Loucy (cell line): Measurements from ENCODE around the gene MYO1D.

ENCODE experiments used
- H2AFZ ChIP-seq: fragments of 200-600 bp; sonication (generic); 2 replicates; pipeline ENCODE4 v1.6.0; 2016; ENCODE audit warnings: antibody characterized with exemption, mild to moderate bottlenecking, low read length, moderate library complexity
- H3F3A ChIP-seq: fragments of 200-600 bp; 2 replicates; pipeline ENCODE4 v1.6.0; 2016; ENCODE audit warnings: antibody characterized with exemption, low read depth, mild to moderate bottlenecking
- H3K27me3 ChIP-seq: fragments of 200-600 bp; sonication (generic); 2 replicates; pipeline ENCODE4 v1.6.1; 2014; ENCODE audit warnings: low read length, mild to moderate bottlenecking; ENCODE audit not compliant: insufficient read depth, poor library complexity, severe bottlenecking
- H3K36me3 ChIP-seq: fragments of 200-600 bp; sonication (generic); 2 replicates; pipeline ENCODE4 v1.6.1; 2016; ENCODE audit warnings: low read length; ENCODE audit not compliant: insufficient read depth
- H3K4me1 ChIP-seq: fragments of 200-600 bp; sonication (generic); 2 replicates; pipeline ENCODE4 v1.5.1; 2014; ENCODE audit warnings: low read length, mild to moderate bottlenecking; ENCODE audit not compliant: insufficient read depth, poor library complexity, severe bottlenecking
- H3K4me2 ChIP-seq: fragments of 200-600 bp; sonication (generic); 2 replicates; pipeline ENCODE4 v1.6.0; 2014; ENCODE audit warnings: antibody characterized with exemption, low read length, low read depth, mild to moderate bottlenecking; ENCODE audit not compliant: poor library complexity, severe bottlenecking
- H3K4me3 ChIP-seq: fragments of 200-600 bp; sonication (generic); 2 replicates; pipeline ENCODE4 v1.5.1; 2014; ENCODE audit warnings: low read length, mild to moderate bottlenecking, mixed read lengths; ENCODE audit not compliant: poor library complexity, severe bottlenecking
- H3K79me2 ChIP-seq: fragments of 200-600 bp; sonication (generic); 2 replicates; pipeline ENCODE4 v1.6.1; 2014; ENCODE audit warnings: low read length; ENCODE audit not compliant: insufficient read depth
- H3K9ac ChIP-seq: fragments of 200-600 bp; sonication (generic); 2 replicates; pipeline ENCODE4 v1.6.0; 2014; ENCODE audit warnings: mild to moderate bottlenecking, low read depth, low read length, moderate library complexity; ENCODE audit not compliant: poor library complexity, severe bottlenecking
- H3K9me2 ChIP-seq: fragments of 200-600 bp; sonication (generic); replicated peaks from 2 replicates; pipeline ENCODE4 v1.6.1; 2016; ENCODE audit warnings: low read depth, low read length, mixed read lengths
- H3K9me3 ChIP-seq: fragments of 200-600 bp; sonication (generic); 2 replicates; pipeline ENCODE4 v1.6.1; 2014; ENCODE audit warnings: mild to moderate bottlenecking, antibody characterized with exemption, low read length, low read depth; ENCODE audit not compliant: insufficient read depth
- H4K20me1 ChIP-seq: fragments of 200-600 bp; sonication (generic); 2 replicates; pipeline ENCODE4 v1.6.0; 2014; ENCODE audit warnings: antibody characterized with exemption, low read length, mild to moderate bottlenecking; ENCODE audit not compliant: insufficient read depth, poor library complexity, severe bottlenecking
- EZH2phosphoT487 ChIP-seq: fragments of 200-600 bp; IDR thresholded peaks from 2 replicates; pipeline ENCODE4 v1.6.1; 2018; ENCODE audit warnings: antibody characterized with exemption, mild to moderate bottlenecking, moderate library complexity, borderline replicate concordance
- TF ChIP-seq, protein P1 (sequence below): fragments of 200-600 bp; sonication (generic); conservative IDR thresholded peaks from 2 replicates; pipeline ENCODE4 v1.5.1; 2014; ENCODE audit warnings: mild to moderate bottlenecking, antibody characterized with exemption, low read length

The MYO1D gene

DNA sequence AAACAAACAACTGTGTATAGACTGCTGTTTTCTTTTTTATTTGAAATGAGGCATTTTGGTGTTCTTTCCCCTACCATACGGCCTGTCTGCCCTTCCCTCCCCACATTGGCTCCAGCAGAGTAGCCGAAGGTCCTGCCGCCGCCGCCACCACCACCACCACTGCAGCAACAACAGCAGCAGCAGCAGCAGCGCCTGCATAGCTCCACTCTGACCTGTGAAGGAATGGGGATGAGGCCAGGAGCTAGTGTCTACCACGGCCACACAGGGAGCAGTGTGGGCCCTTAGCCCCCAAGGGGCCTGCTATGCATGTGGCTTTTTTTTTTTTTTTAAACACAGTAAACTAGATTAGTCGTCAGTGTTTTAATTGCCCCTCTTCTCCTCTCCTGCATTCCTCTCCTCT is 395.7 kb downstream of the MYO1D start:
- TF ChIP-seq, protein P1, sequence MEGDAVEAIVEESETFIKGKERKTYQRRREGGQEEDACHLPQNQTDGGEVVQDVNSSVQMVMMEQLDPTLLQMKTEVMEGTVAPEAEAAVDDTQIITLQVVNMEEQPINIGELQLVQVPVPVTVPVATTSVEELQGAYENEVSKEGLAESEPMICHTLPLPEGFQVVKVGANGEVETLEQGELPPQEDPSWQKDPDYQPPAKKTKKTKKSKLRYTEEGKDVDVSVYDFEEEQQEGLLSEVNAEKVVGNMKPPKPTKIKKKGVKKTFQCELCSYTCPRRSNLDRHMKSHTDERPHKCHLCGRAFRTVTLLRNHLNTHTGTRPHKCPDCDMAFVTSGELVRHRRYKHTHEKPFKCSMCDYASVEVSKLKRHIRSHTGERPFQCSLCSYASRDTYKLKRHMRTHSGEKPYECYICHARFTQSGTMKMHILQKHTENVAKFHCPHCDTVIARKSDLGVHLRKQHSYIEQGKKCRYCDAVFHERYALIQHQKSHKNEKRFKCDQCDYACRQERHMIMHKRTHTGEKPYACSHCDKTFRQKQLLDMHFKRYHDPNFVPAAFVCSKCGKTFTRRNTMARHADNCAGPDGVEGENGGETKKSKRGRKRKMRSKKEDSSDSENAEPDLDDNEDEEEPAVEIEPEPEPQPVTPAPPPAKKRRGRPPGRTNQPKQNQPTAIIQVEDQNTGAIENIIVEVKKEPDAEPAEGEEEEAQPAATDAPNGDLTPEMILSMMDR: no peak
- no peak for TF ChIP-seq EZH2phosphoT487
- no peaks in the 10 kb centered on the region for H3K79me2 ChIP-seq
- H3K9me3 ChIP-seq: no peaks in the 10 kb centered on the region
- H2AFZ ChIP-seq: no peak overlapping the region
- H4K20me1 ChIP-seq: no peaks in the 10 kb centered on the region
- H3K4me1 ChIP-seq: no peaks in the 10 kb centered on the region
- peaks cover 55% of the 10 kb centered on the region for H3K36me3 ChIP-seq
- no peaks in the 10 kb centered on the region for H3K9me2 ChIP-seq
- H3F3A ChIP-seq: no peaks in the 10 kb centered on the region
- no peak overlapping the region for H3K9ac ChIP-seq
- no peak overlapping the region for H3K4me3 ChIP-seq
- no peak overlapping the region for H3K4me2 ChIP-seq
- no peaks in the 10 kb centered on the region for H3K27me3 ChIP-seq

DNA sequence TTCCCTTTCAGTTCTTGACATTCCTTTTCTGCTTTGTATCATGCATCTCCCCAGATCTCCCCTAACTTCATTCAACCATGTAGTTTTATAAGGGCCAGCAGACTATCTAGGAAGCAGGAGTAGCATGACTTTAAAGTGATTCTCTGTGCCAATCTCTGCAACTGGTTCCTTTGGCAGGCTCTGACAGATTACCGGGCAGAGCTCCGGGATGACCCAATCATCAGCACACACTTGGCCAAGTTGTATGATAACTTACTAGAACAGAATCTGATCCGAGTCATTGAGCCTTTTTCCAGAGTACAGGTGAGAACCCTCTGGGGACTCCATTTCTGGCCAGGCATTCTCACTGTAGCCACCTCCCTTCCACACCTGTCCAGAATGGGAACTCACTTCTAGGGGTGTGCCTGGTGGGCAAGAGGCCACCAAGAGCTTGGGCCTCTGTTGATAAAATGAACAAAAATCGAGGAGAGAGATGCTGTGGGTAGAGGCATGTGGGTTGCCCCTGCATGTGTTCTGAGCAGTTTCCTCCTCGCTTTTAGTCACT is 397.8 kb downstream of the MYO1D start:
- Histone ChIP-seq H3K36me3 (peaks cover 75% of the 10 kb centered on the region), H3K9me3 (no peaks in the 10 kb centered on the region), H3K9me2 (no peaks in the 10 kb centered on the region), H3K4me1 (no peaks in the 10 kb centered on the region), H3K4me3 (no peak overlapping the region), H2AFZ (no peak overlapping the region), H3K4me2 (no peak overlapping the region), H3K9ac (no peak overlapping the region), H3F3A (no peaks in the 10 kb centered on the region), H3K27me3 (no peaks in the 10 kb centered on the region), H3K79me2 (no peaks in the 10 kb centered on the region), H4K20me1 (no peaks in the 10 kb centered on the region)
- TF ChIP-seq, protein P1: no peak
- no peak for TF ChIP-seq EZH2phosphoT487

DNA sequence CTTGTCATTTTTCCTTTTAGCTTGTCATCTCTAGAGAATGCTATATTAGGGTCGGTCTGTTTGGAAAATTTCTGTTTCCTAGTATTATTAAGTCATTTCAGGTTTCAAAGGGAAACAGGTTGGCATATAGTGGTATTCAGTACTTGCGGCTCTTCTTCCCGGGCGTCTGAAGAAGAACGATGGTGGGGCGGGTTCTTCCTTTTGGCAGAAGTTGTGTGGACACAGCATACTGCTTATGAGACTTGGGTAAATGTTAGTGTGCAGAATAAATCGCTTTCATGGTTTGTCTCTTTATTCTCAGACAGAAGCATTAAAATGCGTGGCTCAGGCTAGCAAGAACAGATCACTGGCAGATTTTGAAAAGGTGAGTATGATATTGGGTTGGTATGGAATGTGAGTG is 399.7 kb downstream of the MYO1D start:
- Histone ChIP-seq H3K4me1 (no peaks in the 10 kb centered on the region), H3K36me3 (peaks cover 89% of the 10 kb centered on the region)

More for the DNA sequence above, 399.7 kb downstream of the MYO1D start:
- H3F3A ChIP-seq: no peaks in the 10 kb centered on the region
- no peak overlapping the region for H3K4me2 ChIP-seq
- H3K4me3 ChIP-seq: no peak overlapping the region
- TF ChIP-seq EZH2phosphoT487: no peak
- TF ChIP-seq, protein P1: no peak
- H3K27me3 ChIP-seq: no peaks in the 10 kb centered on the region
- H4K20me1 ChIP-seq: no peaks in the 10 kb centered on the region
- no peaks in the 10 kb centered on the region for H3K9me2 ChIP-seq
- no peak overlapping the region for H2AFZ ChIP-seq
- H3K79me2 ChIP-seq: no peaks in the 10 kb centered on the region
- H3K9ac ChIP-seq: no peak overlapping the region
- H3K9me3 ChIP-seq: no peaks in the 10 kb centered on the region
